ENCODE results near the gene CSGALNACT2. TPM values are rescaled to one million over a fixed set of nuclear protein-coding genes. Genes with fewer than 3 reads are reported as not detected.
"Not testable (repeated sequence)": the region's sequence is repeated elsewhere in the genome, so short reads cannot be mapped to it uniquely, and the experiment has no call there.

The CSGALNACT2 gene
- polyA plus RNA-seq, 1 experiment: 14.1 TPM

GRCh38 chr10:43091846-43092245 is 46.4 kb upstream of the CSGALNACT2 start:
- POLR2A ChIA-PET: no interaction called here
- CTCF ChIA-PET: interaction anchor here (3.4 kb wide), 1 partner anchor 12 kb away, joined by 13 read pairs; no protein-coding TSS in a partner anchor
- Histone ChIP-seq H3K36me3 (ENCODE audit: control insufficient read depth, insufficient read depth, low read length) (no peaks in the 10 kb centered on the region), H3K27me3 (ENCODE audit: control insufficient read depth, insufficient read depth, low read length) (peaks cover 2% of the 10 kb centered on the region), H3K4me3 (ENCODE audit: low read depth, low read length) (no peak overlapping the region)
- DNase-seq (ENCODE audit: low read depth): no peak
- TF ChIP-seq CTCF (IDR thresholded peaks at IDR 0.05; ENCODE audit: insufficient read depth, low read depth, low read length): no peak

GRCh38 chr10:43093423-43094076 is 44.7 kb upstream of the CSGALNACT2 start:
- POLR2A ChIA-PET: no interaction called here
- H3K36me3 ChIP-seq (ENCODE audit: control insufficient read depth, insufficient read depth, low read length): no peaks in the 10 kb centered on the region
- TF ChIP-seq CTCF (IDR thresholded peaks at IDR 0.05; ENCODE audit: insufficient read depth, low read depth, low read length): no peak
- H3K4me3 ChIP-seq (ENCODE audit: low read depth, low read length): no peak overlapping the region
- CTCF ChIA-PET: interaction anchor here (0.5 to 3.4 kb wide), 2 partner anchors 10 to 20 kb away, joined by 4 to 13 read pairs; no protein-coding TSS in a partner anchor
- no peak for DNase-seq (ENCODE audit: low read depth)
- H3K27me3 ChIP-seq (ENCODE audit: control insufficient read depth, insufficient read depth, low read length): peaks cover 2% of the 10 kb centered on the region

- CTCF ChIA-PET: interaction anchor here (0.5 to 3.4 kb wide), 2 partner anchors 10 to 20 kb away, joined by 4 to 13 read pairs; no protein-coding TSS in a partner anchor
- POLR2A ChIA-PET: no interaction called here
Observed at GRCh38 chr10:43094085-43094484, 44.2 kb upstream of the CSGALNACT2 start.

GRCh38 chr10:43099339-43099738 is 38.9 kb upstream of the CSGALNACT2 start:
- DNase-seq (ENCODE audit: low read depth); H3K27me3 ChIP-seq (ENCODE audit: control insufficient read depth, insufficient read depth, low read length); POLR2A ChIA-PET; H3K36me3 ChIP-seq (ENCODE audit: control insufficient read depth, insufficient read depth, low read length); H3K4me3 ChIP-seq (ENCODE audit: low read depth, low read length): not testable (repeated sequence)
- CTCF ChIA-PET: interaction anchor here (1.4 kb wide), 1 partner anchor 232 kb away, joined by 3 read pairs; no protein-coding TSS in a partner anchor

More at GRCh38 chr10:43094085-43094484, 44.2 kb upstream of the CSGALNACT2 start:
- no peak for DNase-seq (ENCODE audit: low read depth)
- Histone ChIP-seq H3K4me3 (ENCODE audit: low read depth, low read length) (no peak overlapping the region), H3K27me3 (ENCODE audit: control insufficient read depth, insufficient read depth, low read length) (peaks cover 2% of the 10 kb centered on the region), H3K36me3 (ENCODE audit: control insufficient read depth, insufficient read depth, low read length) (no peaks in the 10 kb centered on the region)
- TF ChIP-seq CTCF (IDR thresholded peaks at IDR 0.05; ENCODE audit: insufficient read depth, low read depth, low read length): no peak

GRCh38 chr10:43099928-43100327 is 38.3 kb upstream of the CSGALNACT2 start:
- POLR2A ChIA-PET: no interaction called here
- no peak for TF ChIP-seq CTCF (IDR thresholded peaks at IDR 0.05; ENCODE audit: insufficient read depth, low read depth, low read length)
- DNase-seq (ENCODE audit: low read depth): no peak
- Histone ChIP-seq H3K27me3 (ENCODE audit: control insufficient read depth, insufficient read depth, low read length) (peaks cover 3% of the 10 kb centered on the region), H3K4me3 (ENCODE audit: low read depth, low read length) (no peak overlapping the region), H3K36me3 (ENCODE audit: control insufficient read depth, insufficient read depth, low read length) (no peaks in the 10 kb centered on the region)
- CTCF ChIA-PET: interaction anchor here (1.4 kb wide), 1 partner anchor 233 kb away, joined by 3 read pairs; no protein-coding TSS in a partner anchor
